Activated CD8-positive, alpha-beta memory T cell treated with anti-CD3 and anti-CD28 coated beads, Interleukin-2, amount 50 U/mL, for 24 hours (primary cell): ENCODE results near the gene TBC1D2B.

Experiments used
- DNase-seq: peaks from one replicate; pipeline ENCODE4 v3.0.0-alpha.2; 2020; ENCODE audit errors: extremely low read depth

The TBC1D2B gene

DNA sequence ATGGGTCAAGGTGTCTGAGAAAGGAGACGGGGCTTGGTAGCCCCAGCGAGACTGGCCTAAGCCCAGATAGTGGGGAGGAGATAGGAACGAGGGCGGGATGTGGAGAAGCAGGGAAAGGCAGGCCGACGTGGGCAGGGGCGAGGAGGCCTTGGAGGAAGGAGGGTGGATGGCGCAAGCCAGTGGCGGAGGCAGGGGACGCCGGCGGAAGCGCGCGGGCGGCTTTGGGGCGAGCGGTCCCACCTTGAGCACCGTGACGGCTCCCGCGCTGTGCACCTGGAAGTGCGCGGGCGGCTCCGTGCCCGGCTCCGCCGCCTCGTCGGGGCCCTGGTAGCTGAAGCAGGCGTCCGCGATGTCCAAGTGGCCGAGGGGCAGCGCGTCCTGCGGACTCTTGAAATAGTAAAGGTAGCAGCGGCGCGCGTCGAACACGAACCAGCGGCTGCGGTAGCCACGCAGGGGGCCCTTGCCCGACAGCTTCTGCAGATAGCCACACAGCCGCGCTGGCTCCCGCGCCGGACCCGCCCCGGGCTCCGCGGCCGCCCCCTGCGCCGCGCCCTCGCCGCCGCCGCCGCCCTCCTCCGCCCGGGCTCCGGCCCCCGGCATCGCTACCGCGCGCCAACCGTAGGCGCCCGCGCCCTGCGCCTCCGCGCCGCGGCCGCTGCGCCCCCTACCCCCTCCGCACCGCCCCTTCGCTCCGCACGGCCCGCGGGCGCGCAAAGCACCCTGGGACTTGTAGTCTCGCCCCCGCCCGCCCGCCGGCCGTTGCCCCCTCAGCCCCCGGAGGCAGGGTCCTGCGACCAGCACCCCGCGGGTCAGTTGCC lies at the start of gene TBC1D2B:
Gene TBC1D2B (minus strand): TSS at position 659 of the 818 bp plus-strand sequence. CDS start 59 bp downstream, at position 600.
- peak; percentile 44 for DNase-seq

- DNase-seq = no peak
Measured at GRCh38 chr15:78125267-78125666, 47.8 kb upstream of the TBC1D2B start.

- DNase-seq = no peak
Measured at GRCh38 chr15:78120523-78120922, 43.0 kb upstream of the TBC1D2B start.

DNA sequence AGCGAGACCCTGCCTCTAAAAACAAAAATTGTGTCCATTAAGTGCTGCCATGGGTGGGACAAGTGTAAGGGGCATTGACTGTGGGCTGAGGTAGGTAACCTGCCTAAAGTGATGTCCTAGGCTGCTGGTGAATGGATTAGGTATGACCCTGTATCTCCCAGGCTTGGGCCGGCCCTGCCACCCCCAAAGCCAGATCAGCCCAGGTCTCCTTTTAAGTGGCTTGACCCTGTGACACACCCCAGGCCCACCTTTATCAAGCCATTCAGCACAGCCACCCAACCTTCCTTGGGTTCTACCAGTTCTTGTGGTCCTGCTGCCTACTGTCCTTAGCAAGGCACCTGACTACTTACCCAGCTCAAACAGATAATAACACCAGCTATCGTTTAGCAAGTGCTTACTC lies 35.0 kb upstream of the TBC1D2B start:
- no peak for DNase-seq

GRCh38 chr15:78111788-78112187 lies 34.3 kb upstream of the TBC1D2B start:
- no peak for DNase-seq

DNA sequence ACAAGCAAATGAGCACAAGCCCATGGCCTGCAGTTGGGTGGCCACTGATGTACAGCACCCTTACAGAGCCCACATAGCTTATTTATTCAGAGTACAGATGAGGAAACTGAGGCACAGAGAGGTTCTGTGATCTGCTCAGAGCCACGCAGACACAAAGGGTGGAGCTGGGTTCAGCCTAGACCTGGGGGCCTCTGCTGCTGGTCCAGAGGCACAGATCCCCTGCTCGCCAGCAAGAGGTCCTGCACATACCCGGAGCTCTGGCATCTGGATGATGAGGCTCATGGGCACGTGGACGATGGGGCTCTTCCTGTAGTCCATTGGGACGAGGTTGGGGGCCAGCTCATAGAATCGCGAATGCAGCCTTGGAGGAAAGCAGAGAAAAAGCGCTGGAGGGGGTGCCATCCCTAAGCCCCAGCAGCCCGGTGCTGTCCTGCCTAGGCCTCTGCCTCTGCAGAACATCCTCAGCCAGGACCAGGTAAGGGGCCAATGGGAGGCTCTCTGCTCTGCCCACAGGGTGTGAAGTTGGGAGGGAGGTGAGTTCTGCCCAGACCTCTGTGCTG lies 33.5 kb upstream of the TBC1D2B start:
- DNase-seq = no peak

DNA sequence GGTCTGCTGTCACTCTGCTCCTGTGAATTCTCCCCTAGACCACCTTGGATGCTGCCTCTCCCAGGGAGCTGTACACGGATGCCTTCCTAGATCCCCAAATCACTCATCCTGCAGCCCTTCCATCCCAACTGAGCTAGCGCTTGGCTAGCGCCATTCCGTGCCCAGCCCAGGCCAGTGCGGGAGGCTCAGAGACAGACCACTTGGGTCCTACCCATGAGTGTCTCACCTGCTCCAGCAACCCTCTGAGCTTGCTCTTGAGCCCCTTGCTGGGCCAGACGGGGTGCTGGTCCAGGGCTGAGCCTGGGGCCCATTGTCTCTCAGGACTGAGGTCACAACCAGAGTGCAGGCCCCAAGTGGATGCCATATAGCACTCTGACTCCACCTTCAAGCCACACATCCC lies 32.6 kb upstream of the TBC1D2B start:
- DNase-seq = no peak

GRCh38 chr15:78109156-78109555 lies 31.6 kb upstream of the TBC1D2B start:
- no peak for DNase-seq

GRCh38 chr15:78108300-78109084 lies 31.0 kb upstream of the TBC1D2B start:
- DNase-seq = peak; percentile 46

- no peak for DNase-seq
Measured at GRCh38 chr15:78107471-78107870, 30.0 kb upstream of the TBC1D2B start.

DNA sequence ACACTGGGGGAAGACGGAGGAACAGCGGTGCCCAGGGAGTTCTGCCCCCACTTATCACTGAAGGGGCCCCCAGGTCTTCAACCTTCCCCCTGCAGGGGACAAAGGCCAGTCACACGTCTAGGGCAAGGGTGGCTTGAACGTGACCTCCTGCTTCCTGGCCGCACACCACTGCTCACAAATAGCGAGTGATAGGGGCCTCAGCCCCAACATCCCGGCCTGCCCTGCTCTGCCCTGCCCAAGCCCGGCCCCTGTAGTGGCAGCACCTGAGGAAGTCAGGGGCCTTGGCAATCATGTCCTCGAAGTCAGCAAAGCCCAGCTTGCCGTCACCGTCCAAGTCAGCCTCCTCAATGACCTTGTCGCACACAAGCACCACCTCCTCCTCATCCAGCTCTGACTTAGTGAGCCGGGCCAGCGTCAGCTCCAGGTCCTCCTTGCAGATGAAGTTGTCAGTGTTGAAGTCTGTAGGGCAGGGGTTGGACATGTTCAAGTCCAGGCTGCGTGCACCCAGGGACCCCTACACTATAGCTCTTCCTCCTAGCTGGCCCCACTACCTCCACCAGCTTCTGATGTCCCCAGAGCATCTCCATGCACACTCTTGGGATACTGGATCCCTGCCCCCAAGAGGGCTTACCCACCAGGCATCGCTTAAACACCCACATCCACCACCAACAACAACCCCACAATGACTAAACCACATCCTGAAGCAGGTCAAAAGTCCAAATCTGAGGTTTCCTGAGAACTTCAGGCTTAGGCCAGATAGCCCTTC lies 28.1 kb upstream of the TBC1D2B start:
- DNase-seq = no peak

DNA sequence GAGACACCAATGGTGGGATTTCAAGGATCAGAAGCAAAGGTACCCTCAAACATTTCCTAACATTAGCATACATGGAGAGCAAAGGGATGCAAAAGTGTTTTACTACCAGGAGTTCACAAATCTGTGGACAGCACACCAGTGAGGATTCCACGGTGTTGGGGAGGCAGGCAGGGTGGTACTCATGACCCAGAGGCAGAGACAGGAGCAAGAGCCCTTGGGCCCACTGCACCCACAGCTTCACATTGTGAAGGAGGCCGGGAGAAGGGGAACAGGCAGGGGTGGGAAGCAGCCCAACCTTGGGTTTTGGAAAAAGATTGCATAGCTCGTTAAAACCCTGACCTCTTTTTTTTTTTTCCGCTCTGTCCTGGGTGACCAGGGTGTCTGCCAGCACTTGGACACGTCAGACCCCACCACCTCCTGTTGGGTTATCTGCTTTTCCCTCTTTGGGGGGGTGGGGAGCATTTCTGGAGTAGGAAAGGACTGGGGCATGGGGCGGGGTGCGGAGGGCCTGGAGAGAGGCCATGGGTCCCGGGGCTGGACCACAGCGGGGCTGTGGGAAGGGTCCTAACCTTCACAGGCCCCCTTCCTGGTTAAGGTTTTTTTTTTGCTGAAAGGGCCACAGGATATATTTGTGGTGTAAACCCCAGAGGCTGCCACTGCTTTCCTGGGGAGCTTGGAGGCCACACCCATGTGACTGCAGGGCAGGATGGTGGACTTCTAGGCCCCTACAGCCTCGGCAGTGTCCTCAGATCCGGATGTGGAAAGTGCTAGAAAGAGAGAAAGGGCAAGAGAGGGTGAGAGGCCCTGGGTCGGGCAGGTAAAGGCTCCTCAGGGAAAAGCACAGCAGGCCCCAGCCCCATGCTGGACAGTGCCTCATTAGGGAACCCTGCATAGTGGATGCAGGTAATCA lies 27.3 kb upstream of the TBC1D2B start:
- DNase-seq = no peak

DNA sequence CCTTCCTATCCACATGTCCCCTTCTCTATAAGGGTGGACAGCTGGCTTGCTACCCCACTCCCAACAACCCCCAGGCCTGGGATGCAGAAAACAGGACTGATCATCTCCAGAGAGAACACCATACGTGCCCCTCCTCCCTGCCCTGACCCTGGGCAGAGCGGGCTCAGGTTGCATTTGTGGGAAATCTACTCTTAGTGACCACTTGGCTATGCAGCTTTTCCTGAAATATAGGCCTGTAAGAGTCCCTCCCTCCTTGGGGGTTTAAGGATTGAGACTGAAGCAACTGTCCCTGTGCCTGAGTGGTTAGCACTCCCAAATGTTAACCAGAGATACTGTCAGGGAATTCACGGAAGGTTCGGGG lies 26.6 kb upstream of the TBC1D2B start:
- no peak for DNase-seq

DNA sequence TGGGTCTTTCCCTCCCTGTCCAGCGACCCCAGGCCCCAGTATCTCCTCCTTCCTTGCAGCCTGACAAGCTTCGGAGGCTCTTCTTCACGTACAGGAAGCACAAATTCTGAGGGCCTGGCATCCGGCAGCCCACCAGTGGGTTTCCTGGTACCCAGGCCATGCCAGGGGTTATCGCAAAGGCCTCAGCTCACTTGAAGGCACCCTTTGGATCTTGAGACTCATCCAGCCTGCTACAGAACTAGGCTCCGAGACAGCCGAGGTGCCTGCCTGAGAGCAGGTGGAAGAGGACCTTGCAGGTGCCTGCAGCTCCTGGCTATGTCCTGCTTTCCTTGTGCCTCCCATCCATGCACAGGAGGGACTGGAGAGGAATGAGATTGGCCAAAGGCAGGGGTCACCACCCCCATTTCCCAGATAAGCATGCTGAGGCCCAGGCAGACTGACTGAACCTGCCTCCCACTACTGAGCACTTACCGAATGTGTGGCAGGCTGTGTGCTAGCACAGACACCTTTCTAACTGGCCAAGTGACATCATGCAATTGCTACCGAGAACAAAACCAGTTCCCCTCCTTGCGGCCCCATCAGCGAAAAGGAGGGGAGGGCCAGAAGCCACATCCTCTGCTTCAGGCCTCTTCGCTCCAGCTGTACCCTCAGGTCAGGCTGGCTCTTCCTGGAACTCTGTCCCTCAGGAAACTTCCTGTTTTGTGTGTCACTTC lies 26.1 kb upstream of the TBC1D2B start:
- peak; percentile 32 for DNase-seq

GRCh38 chr15:78102741-78103140 lies 25.2 kb upstream of the TBC1D2B start:
- no peak for DNase-seq

DNA sequence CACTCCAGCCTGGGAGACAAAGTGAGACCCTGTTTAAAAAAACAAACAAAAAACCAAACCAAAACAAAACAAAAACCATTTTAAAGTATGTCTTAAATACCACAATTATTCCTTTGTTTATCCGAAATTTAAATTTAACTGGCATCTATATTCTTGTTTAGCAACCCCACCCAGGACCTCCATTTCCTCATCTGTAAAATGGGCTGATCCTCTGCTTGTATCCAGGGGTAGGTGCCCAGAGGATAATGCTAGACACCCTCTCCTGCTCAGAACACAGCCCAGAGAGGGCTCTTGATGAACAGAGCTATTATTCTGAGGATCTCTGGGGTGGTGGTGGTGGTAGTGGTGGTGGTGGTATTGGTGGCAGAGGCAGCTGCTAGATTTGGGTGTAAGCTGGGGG lies 24.7 kb upstream of the TBC1D2B start:
- no peak for DNase-seq

GRCh38 chr15:78101423-78102105 lies 24.1 kb upstream of the TBC1D2B start:
- no peak for DNase-seq

GRCh38 chr15:78100886-78101285 lies 23.4 kb upstream of the TBC1D2B start:
- DNase-seq = no peak

GRCh38 chr15:78098131-78098755 lies 20.7 kb upstream of the TBC1D2B start:
- DNase-seq = no peak
